Testis (tissue), 2 donors: ENCODE data around the gene FAM181A.

Experiments
- CTCF ChIP-seq, 3 experiments: fragments of 450-650 bp in 2 of 3; fragments of 200-600 bp in 1 of 3; sonication (generic) in 1 of 3; IDR thresholded peaks; one replicate each; pipeline ENCODE4 v1.5.1; 2016 to 2019; ENCODE audit warnings: antibody characterized with exemption in 3 of 3, mild to moderate bottlenecking in 2 of 3, moderate library complexity in 1 of 3
- POLR2A ChIP-seq: fragments of 450-650 bp; IDR thresholded peaks from one replicate; pipeline ENCODE4 v1.6.1; 2017; ENCODE audit warnings: antibody characterized with exemption, mild to moderate bottlenecking, moderate library complexity

- TF ChIP-seq CTCF (IDR thresholded peaks at IDR 0.05), result no peak
- TF ChIP-seq POLR2A, result no peak
Measured at GRCh38 chr14:93889739-93890483, 37.2 kb upstream of the FAM181A start.
